ENCODE data around the gene FNDC3B.

Gene FNDC3B

DNA sequence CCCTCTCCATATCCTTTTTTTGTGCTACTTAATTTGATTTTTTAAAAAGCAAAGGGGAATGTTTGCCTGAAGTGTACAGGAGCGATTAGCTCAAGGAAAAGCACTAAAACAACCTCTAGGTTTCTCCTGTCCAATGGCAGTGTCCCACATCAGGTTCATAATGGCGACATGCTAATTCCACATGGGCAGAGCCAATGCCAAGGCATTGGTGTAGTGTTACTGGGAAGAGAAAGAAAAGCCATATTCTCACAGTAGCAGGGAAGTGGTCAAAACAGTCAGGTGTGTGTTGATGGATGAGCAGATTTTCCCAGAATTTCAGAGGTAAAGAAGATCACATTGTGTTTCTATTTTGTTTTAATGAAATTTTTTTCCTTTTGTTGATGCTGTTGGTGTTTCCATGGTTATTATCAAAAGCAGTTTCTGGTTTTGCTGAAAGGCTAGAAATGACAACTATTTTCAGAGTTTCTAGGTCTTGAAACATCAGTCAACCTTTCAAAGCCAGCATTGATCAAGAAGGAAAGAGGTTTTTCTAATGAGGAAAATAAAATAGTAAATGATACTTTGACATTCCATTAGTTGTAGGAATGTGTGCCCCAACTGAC lies 65.2 kb downstream of the FNDC3B start:
- peak overlapping the region; percentile 68 for H3K27ac ChIP-seq (ENCODE audit: low read depth, low read length, severe bottlenecking)
- peaks cover 36% of the 10 kb centered on the region for H3K4me1 ChIP-seq (ENCODE audit: control insufficient read depth, insufficient read depth, low read length, poor library complexity, severe bottlenecking)
- no peaks in the 10 kb centered on the region for H3K9me3 ChIP-seq (ENCODE audit: control insufficient read depth, low read length)
- H3K4me3 ChIP-seq (ENCODE audit: extremely low read depth, insufficient read depth, low read length, poor library complexity, severe bottlenecking), result no peak overlapping the region
- H3K36me3 ChIP-seq (ENCODE audit: control insufficient read depth, insufficient read depth, low read length), result peaks cover 20% of the 10 kb centered on the region
- WGBS, 2 experiments (ENCODE audit: insufficient coverage in 2 of 2), result 50% methylated on average over 1 of the region's 2 CpGs; no CpG with 5 or more reads in 1 of the 2 experiments

DNA sequence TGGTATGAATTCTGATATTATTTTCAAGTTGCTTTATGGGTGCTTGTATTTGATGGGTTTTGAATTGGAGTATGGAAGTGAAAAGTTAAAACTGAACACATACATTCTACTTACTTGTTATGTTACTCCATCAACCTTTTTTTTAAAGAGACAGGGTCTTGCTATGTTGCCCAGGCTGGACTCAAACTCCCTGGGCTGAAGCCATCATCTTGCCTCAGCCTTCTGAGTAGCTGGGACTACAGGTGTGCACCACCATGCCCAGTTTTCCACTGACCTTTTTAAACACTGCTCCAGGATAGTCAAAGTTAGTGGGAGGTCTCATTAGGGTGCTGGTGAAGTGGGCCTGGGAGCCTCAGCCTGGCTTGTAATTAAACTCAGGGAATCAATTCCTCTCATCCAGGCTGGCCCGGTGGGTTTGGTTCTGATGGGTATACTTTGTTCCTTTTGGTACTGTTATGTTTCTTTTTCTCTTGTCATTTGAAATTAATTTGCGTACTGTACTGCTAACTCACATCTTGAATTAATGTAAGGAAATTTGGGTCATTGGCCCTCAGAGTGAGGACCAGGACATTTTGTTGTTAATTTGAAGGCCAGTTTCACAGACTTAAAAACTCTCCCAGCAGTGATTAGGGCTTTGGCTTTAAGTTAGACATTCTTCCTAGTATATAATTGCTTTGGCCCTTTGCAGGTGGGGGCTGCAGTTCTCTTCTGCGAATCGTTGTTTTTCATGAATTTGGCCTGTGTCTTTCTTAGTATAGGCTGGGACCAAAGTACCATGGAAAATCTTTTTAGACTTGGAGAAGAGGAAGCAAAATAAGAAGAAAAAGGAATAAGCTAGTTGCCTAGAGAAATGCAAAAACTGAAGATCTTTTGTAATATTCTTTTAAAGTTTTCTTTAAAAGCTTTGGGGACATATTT lies 66.9 kb downstream of the FNDC3B start:
- Histone ChIP-seq H3K36me3 (ENCODE audit: control insufficient read depth, insufficient read depth, low read length) (peaks cover 27% of the 10 kb centered on the region), H3K4me3 (ENCODE audit: extremely low read depth, insufficient read depth, low read length, poor library complexity, severe bottlenecking) (no peak overlapping the region), H3K27ac (ENCODE audit: low read depth, low read length, severe bottlenecking) (peak overlapping the region; percentile 23), H3K9me3 (ENCODE audit: control insufficient read depth, low read length) (no peaks in the 10 kb centered on the region), H3K4me1 (ENCODE audit: control insufficient read depth, insufficient read depth, low read length, poor library complexity, severe bottlenecking) (peaks cover 35% of the 10 kb centered on the region)
- WGBS, 2 experiments (ENCODE audit: insufficient coverage in 2 of 2), result 80 to 86% methylated on average over 1 to 2 of the region's 4 CpGs

DNA sequence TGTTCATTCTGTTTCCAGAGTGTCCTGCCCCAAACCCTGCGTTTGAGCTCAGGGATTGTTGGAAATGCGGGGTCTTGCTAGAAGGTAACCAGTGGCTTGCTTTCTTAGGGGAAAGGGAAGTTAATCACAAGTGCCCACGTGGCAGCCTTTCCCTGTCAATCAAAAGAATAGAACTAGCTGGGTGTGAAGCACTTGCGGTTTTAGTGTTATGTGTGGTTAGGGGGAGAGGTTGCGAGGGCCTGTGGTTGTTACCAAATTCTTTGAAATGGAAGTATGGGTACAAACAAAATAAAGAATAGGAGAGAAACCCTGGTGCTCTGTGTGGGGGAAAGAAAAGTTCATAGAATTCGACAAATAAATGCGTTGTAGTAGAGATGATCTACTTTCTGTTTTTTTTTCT lies 67.6 kb downstream of the FNDC3B start:
- Histone ChIP-seq H3K4me3 (ENCODE audit: extremely low read depth, insufficient read depth, low read length, poor library complexity, severe bottlenecking) (no peak overlapping the region), H3K27ac (ENCODE audit: low read depth, low read length, severe bottlenecking) (peak overlapping the region; percentile 23), H3K9me3 (ENCODE audit: control insufficient read depth, low read length) (no peaks in the 10 kb centered on the region), H3K4me1 (ENCODE audit: control insufficient read depth, insufficient read depth, low read length, poor library complexity, severe bottlenecking) (peaks cover 32% of the 10 kb centered on the region), H3K36me3 (ENCODE audit: control insufficient read depth, insufficient read depth, low read length) (peaks cover 30% of the 10 kb centered on the region)
- 73 to 85% methylated on average over 5 to 7 of the region's 7 CpGs for WGBS, 2 experiments (ENCODE audit: insufficient coverage in 2 of 2)

DNA sequence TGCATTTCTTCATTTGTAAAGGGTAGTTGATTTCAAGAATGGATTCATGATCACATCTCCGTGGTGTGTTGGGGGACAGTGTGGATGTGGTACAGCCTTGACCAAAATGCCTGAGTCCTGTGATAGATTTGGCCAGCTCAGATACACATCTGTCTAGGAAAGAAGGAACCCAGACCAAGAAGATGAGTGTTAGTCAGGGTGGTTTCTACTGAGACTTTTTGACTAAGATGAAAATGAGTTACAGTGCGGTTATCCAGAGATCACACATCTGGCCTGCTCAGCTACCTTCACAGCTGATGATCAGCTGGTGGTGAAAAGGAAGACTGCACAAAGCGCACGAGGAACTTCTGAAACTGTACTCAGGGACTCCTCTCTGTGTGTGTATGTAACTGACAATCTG lies 68.0 kb downstream of the FNDC3B start:
- peaks cover 35% of the 10 kb centered on the region for H3K36me3 ChIP-seq (ENCODE audit: control insufficient read depth, insufficient read depth, low read length)
- no peak overlapping the region for H3K27ac ChIP-seq (ENCODE audit: low read depth, low read length, severe bottlenecking)
- no peak overlapping the region for H3K4me3 ChIP-seq (ENCODE audit: extremely low read depth, insufficient read depth, low read length, poor library complexity, severe bottlenecking)
- H3K4me1 ChIP-seq (ENCODE audit: control insufficient read depth, insufficient read depth, low read length, poor library complexity, severe bottlenecking), result peaks cover 28% of the 10 kb centered on the region
- H3K9me3 ChIP-seq (ENCODE audit: control insufficient read depth, low read length), result no peaks in the 10 kb centered on the region
- 88 to 100% methylated on average over 4 of the region's 4 CpGs for WGBS, 2 experiments (ENCODE audit: insufficient coverage in 2 of 2)

DNA sequence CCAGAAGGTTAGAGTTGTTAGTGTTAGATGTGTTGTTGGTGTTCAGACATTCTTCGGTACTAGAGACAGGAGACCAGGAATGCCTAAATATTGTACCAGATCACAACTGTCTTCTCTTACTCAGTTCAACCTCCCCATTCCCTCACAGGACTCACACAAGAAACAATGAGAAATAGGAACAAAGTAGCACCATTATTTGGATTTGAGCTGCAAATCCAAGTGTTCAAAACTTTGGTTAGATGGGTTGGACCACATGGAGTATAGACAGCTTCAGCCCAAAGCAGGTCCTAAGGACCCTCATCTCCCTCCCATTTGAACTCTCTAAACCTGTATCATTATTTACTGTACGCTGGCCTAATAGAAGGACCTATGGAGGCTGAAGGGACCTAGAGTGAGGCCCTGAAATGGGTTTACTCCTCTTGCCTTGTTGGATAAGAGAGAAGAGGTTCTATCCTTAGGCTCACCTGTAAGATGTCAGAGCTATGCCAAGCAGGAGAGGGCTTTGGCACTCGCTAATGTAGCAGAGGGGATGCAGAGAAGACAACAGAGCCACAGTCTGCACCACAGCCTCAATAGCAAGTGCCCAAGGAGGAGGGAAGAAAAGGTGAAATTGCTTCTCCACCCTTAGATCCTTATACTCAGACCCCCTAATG lies 70.9 kb downstream of the FNDC3B start:
- peaks cover 59% of the 10 kb centered on the region for H3K36me3 ChIP-seq (ENCODE audit: control insufficient read depth, insufficient read depth, low read length)

DNA sequence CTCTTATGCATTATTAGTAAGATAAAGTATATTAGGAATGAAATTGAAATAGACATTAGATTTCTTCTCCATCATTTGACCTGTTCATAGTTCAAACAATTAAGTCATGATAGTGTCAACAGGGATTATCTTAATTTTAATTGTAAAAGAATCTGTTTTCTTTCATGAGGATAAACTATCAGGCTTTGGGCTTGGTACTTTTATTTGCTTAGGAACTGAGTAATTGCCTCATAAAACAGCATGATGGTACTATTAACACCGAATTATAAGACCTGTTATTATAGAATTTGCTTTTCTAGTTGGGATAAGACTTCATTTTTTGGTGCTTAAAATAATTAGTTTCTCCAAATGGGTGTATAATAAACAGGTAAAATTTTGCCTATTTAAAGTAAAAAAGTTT lies 71.8 kb downstream of the FNDC3B start:
- no peaks in the 10 kb centered on the region for H3K9me3 ChIP-seq (ENCODE audit: control insufficient read depth, low read length)
- H3K36me3 ChIP-seq (ENCODE audit: control insufficient read depth, insufficient read depth, low read length), result peaks cover 66% of the 10 kb centered on the region
- no peak overlapping the region for H3K4me3 ChIP-seq (ENCODE audit: extremely low read depth, insufficient read depth, low read length, poor library complexity, severe bottlenecking)
- no peak overlapping the region for H3K27ac ChIP-seq (ENCODE audit: low read depth, low read length, severe bottlenecking)
- WGBS, 2 experiments (ENCODE audit: insufficient coverage in 2 of 2), result no CpG with 5 or more reads among the region's 1 CpG
- peaks cover 6% of the 10 kb centered on the region for H3K4me1 ChIP-seq (ENCODE audit: control insufficient read depth, insufficient read depth, low read length, poor library complexity, severe bottlenecking)

More for the DNA sequence above, 70.9 kb downstream of the FNDC3B start:
- peaks cover 8% of the 10 kb centered on the region for H3K4me1 ChIP-seq (ENCODE audit: control insufficient read depth, insufficient read depth, low read length, poor library complexity, severe bottlenecking)
- H3K27ac ChIP-seq (ENCODE audit: low read depth, low read length, severe bottlenecking), result no peak overlapping the region
- no peaks in the 10 kb centered on the region for H3K9me3 ChIP-seq (ENCODE audit: control insufficient read depth, low read length)
- no peak overlapping the region for H3K4me3 ChIP-seq (ENCODE audit: extremely low read depth, insufficient read depth, low read length, poor library complexity, severe bottlenecking)
- WGBS, 2 experiments (ENCODE audit: insufficient coverage in 2 of 2), result 100% methylated on average over 1 of the region's 3 CpGs

DNA sequence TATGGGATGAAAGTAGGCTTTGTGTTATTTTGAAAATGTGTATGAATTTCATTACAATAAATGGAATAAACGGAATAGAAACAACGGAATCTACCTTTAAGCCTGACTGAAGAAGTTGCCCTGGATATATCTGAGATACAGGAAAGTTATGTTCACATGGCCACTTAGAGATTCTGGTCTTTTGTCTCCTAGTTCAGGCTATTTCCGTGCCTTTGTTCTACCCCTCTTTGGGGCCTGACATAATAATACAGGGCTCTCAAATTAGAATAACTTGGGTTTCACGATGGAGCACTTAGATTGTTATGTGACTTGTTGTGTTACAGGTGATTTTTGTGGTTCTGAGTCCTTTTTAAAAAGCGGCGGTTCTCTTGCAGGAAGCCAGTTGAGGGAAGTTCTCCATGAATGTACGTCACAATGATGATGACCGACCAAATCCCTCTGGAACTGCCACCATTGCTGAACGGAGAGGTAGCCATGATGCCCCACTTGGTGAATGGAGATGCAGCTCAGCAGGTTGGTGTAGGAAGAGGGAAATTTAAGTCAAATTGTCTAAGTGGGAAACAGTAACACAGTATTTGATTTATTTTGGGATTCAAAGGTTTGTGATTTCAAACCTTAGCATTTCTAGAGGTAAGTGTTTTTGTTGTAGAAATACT lies 72.8 kb downstream of the FNDC3B start:
- WGBS, 2 experiments (ENCODE audit: insufficient coverage in 2 of 2), result 93 to 99% methylated on average over 8 to 9 of the region's 9 CpGs
- Histone ChIP-seq H3K4me1 (ENCODE audit: control insufficient read depth, insufficient read depth, low read length, poor library complexity, severe bottlenecking) (no peaks in the 10 kb centered on the region), H3K9me3 (ENCODE audit: control insufficient read depth, low read length) (no peaks in the 10 kb centered on the region), H3K4me3 (ENCODE audit: extremely low read depth, insufficient read depth, low read length, poor library complexity, severe bottlenecking) (no peak overlapping the region), H3K27ac (ENCODE audit: low read depth, low read length, severe bottlenecking) (no peak overlapping the region), H3K36me3 (ENCODE audit: control insufficient read depth, insufficient read depth, low read length) (peaks cover 69% of the 10 kb centered on the region)

DNA sequence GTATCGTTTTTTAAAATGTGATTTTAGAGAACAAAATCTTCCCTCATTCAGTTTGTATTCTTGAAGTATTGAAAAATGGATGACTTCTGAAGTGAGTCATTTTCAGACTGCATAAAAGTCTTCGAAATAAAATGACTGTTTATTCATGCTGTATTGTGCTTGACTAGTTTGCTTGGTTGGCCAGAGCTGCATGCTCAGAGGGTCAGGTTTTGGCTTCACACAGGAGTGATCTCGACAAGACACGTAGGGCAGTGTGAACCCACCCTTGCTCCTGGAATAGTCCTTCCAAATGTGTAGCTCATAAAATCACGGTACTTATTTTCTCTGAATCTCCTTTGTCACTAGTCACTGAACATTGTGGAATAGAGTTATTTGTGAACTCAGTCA lies 73.3 kb downstream of the FNDC3B start:
- Histone ChIP-seq H3K36me3 (ENCODE audit: control insufficient read depth, insufficient read depth, low read length) (peaks cover 68% of the 10 kb centered on the region), H3K9me3 (ENCODE audit: control insufficient read depth, low read length) (no peaks in the 10 kb centered on the region), H3K4me1 (ENCODE audit: control insufficient read depth, insufficient read depth, low read length, poor library complexity, severe bottlenecking) (no peaks in the 10 kb centered on the region), H3K27ac (ENCODE audit: low read depth, low read length, severe bottlenecking) (no peak overlapping the region), H3K4me3 (ENCODE audit: extremely low read depth, insufficient read depth, low read length, poor library complexity, severe bottlenecking) (no peak overlapping the region)
- 94 to 97% methylated on average over 3 to 5 of the region's 5 CpGs for WGBS, 2 experiments (ENCODE audit: insufficient coverage in 2 of 2)

DNA sequence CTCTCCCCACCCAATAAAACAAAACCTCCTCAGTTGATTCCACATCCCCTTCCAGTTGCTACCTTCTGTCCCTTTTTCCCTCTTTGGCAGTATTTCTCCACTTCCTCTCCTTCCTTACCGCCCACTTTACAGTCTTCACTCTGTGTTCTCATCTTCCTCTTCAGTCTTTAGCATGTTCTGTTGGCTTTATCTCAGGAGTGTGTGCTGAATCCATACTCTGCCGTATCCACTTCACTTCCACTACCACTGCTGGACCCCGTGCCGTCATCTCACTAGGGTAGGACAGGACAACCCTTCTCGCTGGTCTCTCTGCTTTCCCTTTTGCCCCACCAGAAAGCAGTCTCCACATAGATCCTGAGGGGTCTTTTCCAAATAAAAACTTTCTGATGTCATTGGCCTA lies 74.3 kb downstream of the FNDC3B start:
- Histone ChIP-seq H3K4me1 (ENCODE audit: control insufficient read depth, insufficient read depth, low read length, poor library complexity, severe bottlenecking) (no peaks in the 10 kb centered on the region), H3K4me3 (ENCODE audit: extremely low read depth, insufficient read depth, low read length, poor library complexity, severe bottlenecking) (no peak overlapping the region), H3K9me3 (ENCODE audit: control insufficient read depth, low read length) (no peaks in the 10 kb centered on the region), H3K36me3 (ENCODE audit: control insufficient read depth, insufficient read depth, low read length) (peaks cover 76% of the 10 kb centered on the region), H3K27ac (ENCODE audit: low read depth, low read length, severe bottlenecking) (no peak overlapping the region)
- WGBS, 2 experiments (ENCODE audit: insufficient coverage in 2 of 2), result 100% methylated on average over 1 to 5 of the region's 5 CpGs

DNA sequence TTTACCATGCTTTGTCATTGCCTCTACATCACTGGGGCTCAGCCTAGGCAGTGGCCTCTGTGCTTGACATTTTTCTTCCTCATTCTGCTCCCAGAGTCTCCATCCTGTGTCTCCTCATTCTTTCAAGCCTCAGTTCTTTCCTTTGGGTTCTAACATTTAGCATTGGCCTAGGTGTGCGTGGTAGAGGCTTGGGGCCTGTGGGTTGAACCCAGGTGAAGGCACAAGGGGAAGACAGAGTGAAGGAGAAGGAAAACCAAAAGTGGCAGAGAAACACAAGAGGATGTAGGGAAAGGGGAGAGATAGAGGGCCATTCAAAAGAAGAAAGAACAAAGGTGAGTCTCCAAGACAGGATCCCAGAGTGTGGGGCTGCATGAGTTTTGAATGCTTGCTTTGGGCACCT lies 75.7 kb downstream of the FNDC3B start:
- Histone ChIP-seq H3K27ac (ENCODE audit: low read depth, low read length, severe bottlenecking) (no peak overlapping the region), H3K4me1 (ENCODE audit: control insufficient read depth, insufficient read depth, low read length, poor library complexity, severe bottlenecking) (no peaks in the 10 kb centered on the region), H3K36me3 (ENCODE audit: control insufficient read depth, insufficient read depth, low read length) (peaks cover 79% of the 10 kb centered on the region), H3K9me3 (ENCODE audit: control insufficient read depth, low read length) (no peaks in the 10 kb centered on the region), H3K4me3 (ENCODE audit: extremely low read depth, insufficient read depth, low read length, poor library complexity, severe bottlenecking) (no peak overlapping the region)
- 100% methylated on average over 1 of the region's 1 CpG; no CpG with 5 or more reads in 1 of the 2 experiments for WGBS, 2 experiments (ENCODE audit: insufficient coverage in 2 of 2)
